Ishikawa (cell line): ENCODE results near the gene TIAM2.

Source experiments
- CEBPB ChIP-seq: IDR thresholded peaks from 2 replicates; pipeline ENCODE4 v1.6.1; 2012
- CREB1 ChIP-seq: IDR thresholded peaks from 2 replicates; pipeline ENCODE4 v1.6.1; 2012; ENCODE audit warnings: low read depth
- EGR1 ChIP-seq: IDR thresholded peaks from 2 replicates; pipeline ENCODE4 v1.6.1; 2012
- EP300 ChIP-seq: IDR thresholded peaks from 2 replicates; pipeline ENCODE4 v1.6.1; 2012; ENCODE audit warnings: borderline replicate concordance
- FOXM1 ChIP-seq: IDR thresholded peaks from 2 replicates; pipeline ENCODE4 v1.6.1; 2012; ENCODE audit warnings: low read depth, borderline replicate concordance
- NFIC ChIP-seq: IDR thresholded peaks from 2 replicates; pipeline ENCODE4 v1.6.1; 2012
- RAD21 ChIP-seq: IDR thresholded peaks from 2 replicates; pipeline ENCODE4 v1.6.1; 2012; ENCODE audit warnings: low read depth
- TAF1 ChIP-seq: IDR thresholded peaks from 2 replicates; pipeline ENCODE4 v1.6.1; 2012; ENCODE audit warnings: low read depth, mild to moderate bottlenecking
- TCF12 ChIP-seq: IDR thresholded peaks from 2 replicates; pipeline ENCODE4 v1.6.1; 2012; ENCODE audit warnings: low read depth
- TEAD4 ChIP-seq: IDR thresholded peaks from 2 replicates; pipeline ENCODE4 v1.6.1; 2012
- USF1 ChIP-seq: IDR thresholded peaks from 2 replicates; pipeline ENCODE4 v1.6.1; 2012
- YY1 ChIP-seq: IDR thresholded peaks from 2 replicates; pipeline ENCODE4 v1.6.1; 2012; ENCODE audit warnings: low read depth
- ZBTB7A ChIP-seq: IDR thresholded peaks from 2 replicates; pipeline ENCODE4 v1.6.1; 2012; ENCODE audit warnings: low read depth
- TF ChIP-seq, protein P1 (sequence below): IDR thresholded peaks from 2 replicates; pipeline ENCODE4 v1.6.1; 2012; ENCODE audit warnings: low read depth, mild to moderate bottlenecking
- TF ChIP-seq, protein P2 (sequence below): IDR thresholded peaks from 2 replicates; pipeline ENCODE4 v1.6.1; 2012

Gene TIAM2

GRCh38 chr6:155292711-155293110 lies 297.6 kb downstream of the TIAM2 start:
- no peak for TF ChIP-seq NFIC
- no peak for TF ChIP-seq YY1
- TF ChIP-seq USF1: no peak
- TF ChIP-seq RAD21: no peak
- TF ChIP-seq EP300: no peak

- TF ChIP-seq CREB1: no peak
- no peak for TF ChIP-seq TEAD4
- TF ChIP-seq ZBTB7A: no peak
- TF ChIP-seq, protein P1, sequence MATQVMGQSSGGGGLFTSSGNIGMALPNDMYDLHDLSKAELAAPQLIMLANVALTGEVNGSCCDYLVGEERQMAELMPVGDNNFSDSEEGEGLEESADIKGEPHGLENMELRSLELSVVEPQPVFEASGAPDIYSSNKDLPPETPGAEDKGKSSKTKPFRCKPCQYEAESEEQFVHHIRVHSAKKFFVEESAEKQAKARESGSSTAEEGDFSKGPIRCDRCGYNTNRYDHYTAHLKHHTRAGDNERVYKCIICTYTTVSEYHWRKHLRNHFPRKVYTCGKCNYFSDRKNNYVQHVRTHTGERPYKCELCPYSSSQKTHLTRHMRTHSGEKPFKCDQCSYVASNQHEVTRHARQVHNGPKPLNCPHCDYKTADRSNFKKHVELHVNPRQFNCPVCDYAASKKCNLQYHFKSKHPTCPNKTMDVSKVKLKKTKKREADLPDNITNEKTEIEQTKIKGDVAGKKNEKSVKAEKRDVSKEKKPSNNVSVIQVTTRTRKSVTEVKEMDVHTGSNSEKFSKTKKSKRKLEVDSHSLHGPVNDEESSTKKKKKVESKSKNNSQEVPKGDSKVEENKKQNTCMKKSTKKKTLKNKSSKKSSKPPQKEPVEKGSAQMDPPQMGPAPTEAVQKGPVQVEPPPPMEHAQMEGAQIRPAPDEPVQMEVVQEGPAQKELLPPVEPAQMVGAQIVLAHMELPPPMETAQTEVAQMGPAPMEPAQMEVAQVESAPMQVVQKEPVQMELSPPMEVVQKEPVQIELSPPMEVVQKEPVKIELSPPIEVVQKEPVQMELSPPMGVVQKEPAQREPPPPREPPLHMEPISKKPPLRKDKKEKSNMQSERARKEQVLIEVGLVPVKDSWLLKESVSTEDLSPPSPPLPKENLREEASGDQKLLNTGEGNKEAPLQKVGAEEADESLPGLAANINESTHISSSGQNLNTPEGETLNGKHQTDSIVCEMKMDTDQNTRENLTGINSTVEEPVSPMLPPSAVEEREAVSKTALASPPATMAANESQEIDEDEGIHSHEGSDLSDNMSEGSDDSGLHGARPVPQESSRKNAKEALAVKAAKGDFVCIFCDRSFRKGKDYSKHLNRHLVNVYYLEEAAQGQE: no peak
Observed at GRCh38 chr6:155297669-155298068, 302.6 kb downstream of the TIAM2 start.

DNA sequence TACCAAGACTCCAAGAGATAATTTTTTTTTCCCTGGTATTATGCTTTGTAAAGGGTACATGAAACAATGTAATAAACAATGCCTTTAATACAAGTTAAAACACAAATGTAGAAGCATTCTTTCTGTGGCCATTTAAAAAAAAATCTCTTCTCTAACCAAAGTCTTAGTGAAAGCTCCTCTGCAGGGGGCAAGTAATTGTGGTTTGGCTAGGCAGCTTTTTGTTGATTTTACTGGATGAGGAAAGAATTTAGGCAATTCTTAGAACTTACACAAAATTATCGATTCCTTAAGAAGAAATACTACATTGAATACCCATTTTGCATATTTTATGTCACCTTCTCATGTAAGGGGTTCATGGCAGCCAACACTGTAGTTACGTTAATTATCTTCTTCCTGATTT lies 306.8 kb downstream of the TIAM2 start:
- TF ChIP-seq YY1 (no peak), NFIC (no peak), CREB1 (no peak), RAD21 (no peak), ZBTB7A (no peak), FOXM1 (no peak), EP300 (no peak), TCF12 (no peak)
- TF ChIP-seq, protein P1: no peak

- TF ChIP-seq FOXM1 (no peak), TEAD4 (no peak), TAF1 (no peak), CEBPB (no peak), USF1 (no peak), EGR1 (no peak), EP300 (no peak), RAD21 (no peak), CREB1 (no peak), NFIC (no peak)
- TF ChIP-seq, protein P1: no peak
Observed at GRCh38 chr6:155303361-155303870, 308.3 kb downstream of the TIAM2 start.

DNA sequence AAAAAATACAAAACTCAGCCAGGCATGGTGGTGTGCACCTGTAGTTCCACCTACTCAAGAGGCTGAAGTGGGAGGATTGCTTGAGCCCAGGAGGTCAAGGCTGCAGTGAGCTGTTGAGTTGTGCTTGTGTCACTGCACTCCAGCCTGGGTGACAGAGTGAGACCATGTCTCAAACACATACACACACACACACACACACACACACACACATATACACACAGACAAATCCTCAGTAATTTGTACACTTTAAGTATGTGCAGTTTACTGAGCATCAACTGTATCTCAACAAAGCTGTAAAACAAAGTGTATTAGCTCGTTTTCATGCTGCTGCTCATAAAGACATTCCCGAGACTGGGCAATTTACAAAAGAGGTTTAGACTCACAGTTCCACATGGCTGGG lies 311.8 kb downstream of the TIAM2 start:
- TF ChIP-seq TAF1: no peak
- no peak for TF ChIP-seq RAD21
- no peak for TF ChIP-seq EGR1
- TF ChIP-seq TCF12: no peak
- TF ChIP-seq, protein P1: no peak
- no peak for TF ChIP-seq NFIC
- TF ChIP-seq USF1: no peak
- no peak for TF ChIP-seq YY1
- TF ChIP-seq EP300: no peak
- TF ChIP-seq, protein P2, sequence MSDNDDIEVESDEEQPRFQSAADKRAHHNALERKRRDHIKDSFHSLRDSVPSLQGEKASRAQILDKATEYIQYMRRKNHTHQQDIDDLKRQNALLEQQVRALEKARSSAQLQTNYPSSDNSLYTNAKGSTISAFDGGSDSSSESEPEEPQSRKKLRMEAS: no peak
